Skin of body (tissue), 2 donors: ENCODE measurements around the gene LCE4A. TPM values are rescaled to one million over a fixed set of nuclear protein-coding genes. Genes with fewer than 3 reads are reported as not detected.

Experiments used
- DNase-seq: peaks from one replicate; lab custom pipeline; 2025; lab: John Stamatoyannopoulos, UW
- total RNA-seq: library from RNA; depleted of rRNA; stranded (reverse); fragments of >200 nt; gene quantifications from one replicate; pipeline ENCODE4 v1.2.3, GENCODE V29; 2014

Gene LCE4A
- total RNA-seq, 1 donor from 2014 or later = not detected

GRCh38 chr1:152745765-152746444, 37.9 kb downstream of the LCE4A start:
- DNase-seq = no peak

- DNase-seq = no peak
These were observed 39.9 kb downstream of the LCE4A start for GRCh38 chr1:152747831-152748230.

GRCh38 chr1:152752225-152752624, 44.3 kb downstream of the LCE4A start:
- DNase-seq = no peak

- DNase-seq = no peak
These were observed 45.6 kb downstream of the LCE4A start for GRCh38 chr1:152753586-152753985.

GRCh38 chr1:152756872-152757271, 48.9 kb downstream of the LCE4A start:
- DNase-seq = no peak

- no peak for DNase-seq
These were observed 49.8 kb downstream of the LCE4A start, which contains the start of gene KPRP for GRCh38 chr1:152757747-152758146. Gene KPRP, plus strand, starts transcription at chr1:152758025. Its CDS starts 1,564 bp downstream, at chr1:152759589.

- DNase-seq = no peak
These were observed 50.7 kb downstream of the LCE4A start for GRCh38 chr1:152758636-152759035.

Other genes starting within 250 kb of the LCE4A start
- gene LCE5A, start 197.4 kb upstream of the LCE4A start, total RNA-seq = not detected
- gene CRCT1, start 193.7 kb upstream of the LCE4A start, total RNA-seq = 5.0 TPM
- 1.3 TPM for gene LCE3E, start 141.4 kb upstream of the LCE4A start, total RNA-seq
- gene LCE3D, start 127.6 kb upstream of the LCE4A start, total RNA-seq = 1.9 TPM
- gene LCE3C, start 107.9 kb upstream of the LCE4A start, total RNA-seq = not detected
- not detected for gene LCE3B, start 94.3 kb upstream of the LCE4A start, total RNA-seq
- not detected for gene LCE3A, start 85.1 kb upstream of the LCE4A start, total RNA-seq
- 0.49 TPM for gene LCE2D, start 44.8 kb upstream of the LCE4A start, total RNA-seq
- gene LCE2C, start 32.9 kb upstream of the LCE4A start, total RNA-seq = 3.4 TPM
- 5.9 TPM for gene LCE2B, start 22.0 kb upstream of the LCE4A start, total RNA-seq
- 1.2 TPM for gene LCE2A, start 9.8 kb upstream of the LCE4A start, total RNA-seq
- 0.89 TPM for gene KPRP, start 49.9 kb downstream of the LCE4A start, total RNA-seq
- not detected for gene LCE1F, start 67.0 kb downstream of the LCE4A start, total RNA-seq
- gene LCE1E, start 78.1 kb downstream of the LCE4A start, total RNA-seq = 0.59 TPM
- gene LCE1D, start 88.6 kb downstream of the LCE4A start, total RNA-seq = 1.4 TPM
- gene LCE1C, start 98.5 kb downstream of the LCE4A start, total RNA-seq = 9.3 TPM
- 1.9 TPM for gene LCE1B, start 103.8 kb downstream of the LCE4A start, total RNA-seq
- 1.7 TPM for gene LCE1A, start 119.3 kb downstream of the LCE4A start, total RNA-seq
- 4.4 TPM for gene LCE6A, start 134.7 kb downstream of the LCE4A start, total RNA-seq
- gene LCE7A, start 151.8 kb downstream of the LCE4A start, total RNA-seq = not detected
- gene SMCP, start 170.2 kb downstream of the LCE4A start, total RNA-seq = not detected
- gene IVL, start 200.4 kb downstream of the LCE4A start, total RNA-seq = 71.5 TPM
- gene SPRR5, start 239.0 kb downstream of the LCE4A start, total RNA-seq = 1.8 TPM